HG02571 (cell line): ENCODE data around the gene C16orf96.

Source experiments
- ATAC-seq: cut with Tn5 transposase; IDR thresholded peaks from one replicate; pipeline ENCODE4 v1.9.1; 2021; ENCODE audit warnings: mild to moderate bottlenecking, moderate library complexity; ENCODE audit not compliant: unreplicated experiment

The C16orf96 gene

GRCh38 chr16:4525069-4525468, 31.1 kb upstream of the C16orf96 start:
- no peak for ATAC-seq

- ATAC-seq, result no peak
These were observed 30.4 kb upstream of the C16orf96 start for GRCh38 chr16:4525634-4526277.

GRCh38 chr16:4529085-4530060, 26.8 kb upstream of the C16orf96 start:
- no peak for ATAC-seq

- ATAC-seq, result no peak
These were observed 24.3 kb upstream of the C16orf96 start for GRCh38 chr16:4531811-4532210.

- no peak for ATAC-seq
These were observed 23.9 kb upstream of the C16orf96 start for GRCh38 chr16:4532238-4532637.

- ATAC-seq, result no peak
These were observed 22.6 kb upstream of the C16orf96 start for GRCh38 chr16:4533490-4533889.

- ATAC-seq, result no peak
These were observed 21.9 kb upstream of the C16orf96 start for GRCh38 chr16:4534151-4534790.

- ATAC-seq, result no peak
These were observed 20.5 kb upstream of the C16orf96 start for GRCh38 chr16:4535627-4536108.

GRCh38 chr16:4536391-4537106, 19.6 kb upstream of the C16orf96 start:
- no peak for ATAC-seq

- ATAC-seq, result peak; percentile 24
These were observed 18.5 kb upstream of the C16orf96 start for GRCh38 chr16:4537376-4538343.

- peak; percentile 70 for ATAC-seq
These were observed 17.5 kb upstream of the C16orf96 start, which contains the start of gene CDIP1 for GRCh38 chr16:4538350-4539235. CDIP1 (minus strand) TSS chr16:4538773; CDS start chr16:4514130, 24,643 bp downstream.

- ATAC-seq, result no peak
These were observed 16.3 kb upstream of the C16orf96 start for GRCh38 chr16:4539716-4540284.

GRCh38 chr16:4544473-4544872, 11.7 kb upstream of the C16orf96 start:
- ATAC-seq, result no peak

- ATAC-seq, result no peak
These were observed 8.0 kb upstream of the C16orf96 start for GRCh38 chr16:4548124-4548523.

- no peak for ATAC-seq
These were observed 5.5 kb upstream of the C16orf96 start for GRCh38 chr16:4550591-4550990.

GRCh38 chr16:4552541-4552940, 3.6 kb upstream of the C16orf96 start:
- no peak for ATAC-seq

GRCh38 chr16:4556580-4556979, 440 bp downstream of the C16orf96 start:
- no peak for ATAC-seq

- ATAC-seq, result no peak
These were observed 1.8 kb downstream of the C16orf96 start for GRCh38 chr16:4557973-4558372.
